ENCODE results near the gene ABHD8.

ABHD8 gene

GRCh38 chr19:17259118-17259780 lies 44.0 kb downstream of the ABHD8 start:
- WGBS (ENCODE audit: insufficient coverage): 96% methylated on average over 9 of the region's 9 CpGs
- POLR2A ChIA-PET: no interaction called here

GRCh38 chr19:17256130-17256529 lies 47.1 kb downstream of the ABHD8 start:
- Histone ChIP-seq H3K4me3 (ENCODE audit: control insufficient read depth in 1 of 7, extremely low read depth in 1 of 7, insufficient read depth in 4 of 7, low read depth in 2 of 7, low read length in 6 of 7) (no peak overlapping the region), H3K27ac (ENCODE audit: insufficient read depth in 1 of 2, low read depth in 1 of 2, low read length in 2 of 2, poor library complexity in 1 of 2, severe bottlenecking in 2 of 2) (no peak overlapping the region), H3K36me3 (ENCODE audit: control insufficient read depth in 4 of 4, insufficient read depth in 4 of 4, low read length in 3 of 4) (no peaks in the 10 kb centered on the region), H3K9me3 (ENCODE audit: control extremely low read depth in 1 of 5, control insufficient read depth in 4 of 5, insufficient read depth in 2 of 5, low read depth in 1 of 5, low read length in 4 of 5) (peaks cover 0 to 20% (median 12%) of the 10 kb centered on the region in 5 experiments), H3K27me3 (replicated peaks in 2 of 5; ENCODE audit: control insufficient read depth in 4 of 5, insufficient read depth in 5 of 5, low read length in 4 of 5) (no peaks in the 10 kb centered on the region), H3K4me1 (ENCODE audit: control extremely low read depth in 1 of 4, control insufficient read depth in 4 of 4, insufficient read depth in 4 of 4, low read length in 3 of 4) (peaks cover 0 to 2% (median 0%) of the 10 kb centered on the region in 4 experiments)
- 90% methylated on average over 3 of the region's 3 CpGs for WGBS (ENCODE audit: insufficient coverage)
- CTCF ChIA-PET: interaction anchor here (1.8 to 14.3 kb wide), 2 partner anchors 8 to 29 kb away, joined by 7 to 183 read pairs; partner anchors contain the start of genes ANKLE1 and USHBP1
- DNase-seq: no peak
- POLR2A ChIA-PET: interaction anchor here (0.6 kb wide), 1 partner anchor 149 kb away, joined by 3 read pairs; the partner anchor contains the start of gene BST2

More at GRCh38 chr19:17259118-17259780, 44.0 kb downstream of the ABHD8 start:
- no peaks in the 10 kb centered on the region for H3K27me3 ChIP-seq (replicated peaks in 2 of 5; ENCODE audit: control insufficient read depth in 4 of 5, insufficient read depth in 5 of 5, low read length in 4 of 5)
- peaks cover 0 to 20% (median 12%) of the 10 kb centered on the region in 5 experiments for H3K9me3 ChIP-seq (ENCODE audit: control extremely low read depth in 1 of 5, control insufficient read depth in 4 of 5, insufficient read depth in 2 of 5, low read depth in 1 of 5, low read length in 4 of 5)
- CTCF ChIA-PET: interaction anchor here (0.7 to 14.3 kb wide), 8 partner anchors 8 to 150 kb away, joined by 3 to 183 read pairs (median 6); partner anchors contain the start of gene ANKLE1
- no peaks in the 10 kb centered on the region for H3K36me3 ChIP-seq (ENCODE audit: control insufficient read depth in 4 of 4, insufficient read depth in 4 of 4, low read length in 3 of 4)
- H3K4me1 ChIP-seq (ENCODE audit: control extremely low read depth in 1 of 4, control insufficient read depth in 4 of 4, insufficient read depth in 4 of 4, low read length in 3 of 4): peaks cover 0 to 2% (median 0%) of the 10 kb centered on the region in 4 experiments
- DNase-seq: peak in 2 of 3 donors; percentile 54 to 60
- no peak overlapping the region for H3K27ac ChIP-seq (ENCODE audit: insufficient read depth in 1 of 2, low read depth in 1 of 2, low read length in 2 of 2, poor library complexity in 1 of 2, severe bottlenecking in 2 of 2)
- no peak overlapping the region for H3K4me3 ChIP-seq (ENCODE audit: control insufficient read depth in 1 of 7, extremely low read depth in 1 of 7, insufficient read depth in 4 of 7, low read depth in 2 of 7, low read length in 6 of 7)

- no peak overlapping the region for H3K4me3 ChIP-seq (ENCODE audit: control insufficient read depth in 1 of 7, extremely low read depth in 1 of 7, insufficient read depth in 4 of 7, low read depth in 2 of 7, low read length in 6 of 7)
- no peaks in the 10 kb centered on the region for H3K36me3 ChIP-seq (ENCODE audit: control insufficient read depth in 4 of 4, insufficient read depth in 4 of 4, low read length in 3 of 4)
- no peak overlapping the region for H3K27ac ChIP-seq (ENCODE audit: insufficient read depth in 1 of 2, low read depth in 1 of 2, low read length in 2 of 2, poor library complexity in 1 of 2, severe bottlenecking in 2 of 2)
- DNase-seq: no peak
- H3K9me3 ChIP-seq (ENCODE audit: control extremely low read depth in 1 of 5, control insufficient read depth in 4 of 5, insufficient read depth in 2 of 5, low read depth in 1 of 5, low read length in 4 of 5): peaks cover 0 to 16% (median 12%) of the 10 kb centered on the region in 5 experiments
- no peaks in the 10 kb centered on the region for H3K27me3 ChIP-seq (replicated peaks in 2 of 5; ENCODE audit: control insufficient read depth in 4 of 5, insufficient read depth in 5 of 5, low read length in 4 of 5)
- ChIA-PET POLR2A (interaction anchor here (0.6 kb wide), 1 partner anchor 37 kb away, joined by 3 read pairs; no protein-coding TSS in a partner anchor), CTCF (interaction anchor here (0.8 to 14.3 kb wide), 3 partner anchors 8 to 30 kb away, joined by 3 to 183 read pairs (median 7); partner anchors contain the start of genes ANKLE1 and USHBP1)
- 90% methylated on average over 14 of the region's 18 CpGs for WGBS (ENCODE audit: insufficient coverage)
- H3K4me1 ChIP-seq (ENCODE audit: control extremely low read depth in 1 of 4, control insufficient read depth in 4 of 4, insufficient read depth in 4 of 4, low read length in 3 of 4): no peaks in the 10 kb centered on the region
These were observed 48.0 kb downstream of the ABHD8 start for GRCh38 chr19:17255150-17255621.

- Histone ChIP-seq H3K36me3 (ENCODE audit: control insufficient read depth in 4 of 4, insufficient read depth in 4 of 4, low read length in 3 of 4) (no peaks in the 10 kb centered on the region), H3K27ac (ENCODE audit: insufficient read depth in 1 of 2, low read depth in 1 of 2, low read length in 2 of 2, poor library complexity in 1 of 2, severe bottlenecking in 2 of 2) (no peak overlapping the region), H3K9me3 (ENCODE audit: control extremely low read depth in 1 of 5, control insufficient read depth in 4 of 5, insufficient read depth in 2 of 5, low read depth in 1 of 5, low read length in 4 of 5) (peaks cover 0 to 10% (median 8%) of the 10 kb centered on the region in 5 experiments), H3K27me3 (replicated peaks in 2 of 5; ENCODE audit: control insufficient read depth in 4 of 5, insufficient read depth in 5 of 5, low read length in 4 of 5) (no peaks in the 10 kb centered on the region), H3K4me1 (ENCODE audit: control extremely low read depth in 1 of 4, control insufficient read depth in 4 of 4, insufficient read depth in 4 of 4, low read length in 3 of 4) (no peaks in the 10 kb centered on the region), H3K4me3 (ENCODE audit: control insufficient read depth in 1 of 7, extremely low read depth in 1 of 7, insufficient read depth in 4 of 7, low read depth in 2 of 7, low read length in 6 of 7) (no peak overlapping the region)
- DNase-seq: no peak
- ChIA-PET CTCF (interaction anchor here (0.8 to 14.3 kb wide), 2 partner anchors 8 to 31 kb away, joined by 3 to 183 read pairs; partner anchors contain the start of gene ANKLE1), POLR2A (no interaction called here)
- WGBS (ENCODE audit: insufficient coverage): 85% methylated on average over 8 of the region's 10 CpGs
These were observed 48.6 kb downstream of the ABHD8 start for GRCh38 chr19:17254636-17255035.

GRCh38 chr19:17249887-17250548 lies 53.2 kb downstream of the ABHD8 start:
- Histone ChIP-seq H3K27me3 (replicated peaks in 2 of 5; ENCODE audit: control insufficient read depth in 4 of 5, insufficient read depth in 5 of 5, low read length in 4 of 5) (no peaks in the 10 kb centered on the region), H3K9me3 (ENCODE audit: control extremely low read depth in 1 of 5, control insufficient read depth in 4 of 5, insufficient read depth in 2 of 5, low read depth in 1 of 5, low read length in 4 of 5) (no peaks in the 10 kb centered on the region), H3K4me3 (ENCODE audit: control insufficient read depth in 1 of 7, extremely low read depth in 1 of 7, insufficient read depth in 4 of 7, low read depth in 2 of 7, low read length in 6 of 7) (no peak overlapping the region), H3K27ac (ENCODE audit: insufficient read depth in 1 of 2, low read depth in 1 of 2, low read length in 2 of 2, poor library complexity in 1 of 2, severe bottlenecking in 2 of 2) (no peak overlapping the region), H3K4me1 (ENCODE audit: control extremely low read depth in 1 of 4, control insufficient read depth in 4 of 4, insufficient read depth in 4 of 4, low read length in 3 of 4) (peaks cover 0 to 13% (median 11%) of the 10 kb centered on the region in 4 experiments), H3K36me3 (ENCODE audit: control insufficient read depth in 4 of 4, insufficient read depth in 4 of 4, low read length in 3 of 4) (no peaks in the 10 kb centered on the region)
- POLR2A ChIA-PET: interaction anchor here (0.5 to 0.6 kb wide), 2 partner anchors 12 to 772 kb away, joined by 3 read pairs; no protein-coding TSS in a partner anchor
- CTCF ChIA-PET: interaction anchor here (1.6 to 2.3 kb wide), 3 partner anchors 8 to 31 kb away, joined by 4 to 12 read pairs (median 4); partner anchors contain the start of gene ANKLE1
- 92% methylated on average over 13 of the region's 15 CpGs for WGBS (ENCODE audit: insufficient coverage)
- DNase-seq: no peak

GRCh38 chr19:17248011-17248776 lies 55.0 kb downstream of the ABHD8 start:
- Histone ChIP-seq H3K4me3 (ENCODE audit: control insufficient read depth in 1 of 7, extremely low read depth in 1 of 7, insufficient read depth in 4 of 7, low read depth in 2 of 7, low read length in 6 of 7) (no peak overlapping the region), H3K4me1 (ENCODE audit: control extremely low read depth in 1 of 4, control insufficient read depth in 4 of 4, insufficient read depth in 4 of 4, low read length in 3 of 4) (peaks cover 0 to 25% (median 24%) of the 10 kb centered on the region in 4 experiments), H3K36me3 (ENCODE audit: control insufficient read depth in 4 of 4, insufficient read depth in 4 of 4, low read length in 3 of 4) (no peaks in the 10 kb centered on the region), H3K9me3 (ENCODE audit: control extremely low read depth in 1 of 5, control insufficient read depth in 4 of 5, insufficient read depth in 2 of 5, low read depth in 1 of 5, low read length in 4 of 5) (no peaks in the 10 kb centered on the region), H3K27ac (ENCODE audit: insufficient read depth in 1 of 2, low read depth in 1 of 2, low read length in 2 of 2, poor library complexity in 1 of 2, severe bottlenecking in 2 of 2) (no peak overlapping the region), H3K27me3 (replicated peaks in 2 of 5; ENCODE audit: control insufficient read depth in 4 of 5, insufficient read depth in 5 of 5, low read length in 4 of 5) (no peaks in the 10 kb centered on the region)
- no peak for DNase-seq
- POLR2A ChIA-PET: no interaction called here
- 94% methylated on average over 20 of the region's 21 CpGs for WGBS (ENCODE audit: insufficient coverage)
- CTCF ChIA-PET: interaction anchor here (1.0 to 2.3 kb wide), 4 partner anchors 10 to 33 kb away, joined by 3 to 12 read pairs (median 4); partner anchors contain the start of gene ANKLE1
